RPMI8226 (cell line): ENCODE data around the gene TNFSF11.

Experiments
- DNase-seq: peaks from one replicate; pipeline ENCODE4 v3.0.0-alpha.2; 2015

The TNFSF11 gene

DNA sequence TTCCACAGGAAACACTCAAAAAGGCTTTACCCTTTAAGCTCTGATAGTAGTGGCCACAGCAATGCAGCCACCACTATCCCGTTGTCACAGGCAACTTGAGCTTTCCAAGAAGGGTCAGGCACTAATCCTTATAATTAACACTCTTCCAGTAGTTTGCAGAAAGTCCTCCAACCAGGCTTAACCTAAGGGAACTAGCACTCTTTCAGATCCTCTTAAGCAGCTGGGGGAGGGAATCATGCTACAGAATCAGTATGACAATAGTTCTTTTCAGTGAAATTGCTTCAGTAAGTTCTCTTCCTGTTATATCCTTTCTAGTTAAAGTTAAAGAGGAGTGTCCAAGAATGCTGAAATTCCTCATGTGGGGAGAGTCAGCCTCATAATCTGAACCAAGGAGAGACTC lies 82.2 kb downstream of the TNFSF11 start:
- DNase-seq: no peak

DNA sequence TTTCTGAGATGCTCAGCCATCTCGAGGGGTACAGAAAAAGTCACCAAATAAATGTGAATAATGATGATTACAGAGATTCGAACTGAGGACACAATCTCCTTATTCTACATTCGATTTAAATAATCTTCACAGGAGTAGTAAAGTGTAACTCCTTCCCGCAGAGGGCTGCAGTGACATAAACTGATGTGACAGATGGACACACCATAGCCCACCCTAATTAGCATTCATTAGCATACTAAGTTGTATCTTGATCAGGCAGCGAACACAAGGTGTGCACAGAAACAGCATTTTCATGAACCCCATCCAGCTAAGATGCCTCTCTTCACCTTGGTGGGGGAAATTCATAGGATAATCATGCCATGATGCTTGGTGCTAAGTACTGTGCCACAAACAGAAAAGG lies 83.0 kb downstream of the TNFSF11 start:
- DNase-seq: no peak
